Mucosa of gallbladder (tissue), 1 donor: ENCODE data around the gene IRF9. TPM values are rescaled to one million over a fixed set of nuclear protein-coding genes. Genes with fewer than 3 reads are reported as not detected.
"Not testable (repeated sequence)": the region's sequence is repeated elsewhere in the genome, so short reads cannot be mapped to it uniquely, and the experiment has no call there.

Experiments
- DNase-seq: peaks from one replicate; pipeline ENCODE4 v3.0.0-alpha.2; 2020; ENCODE audit warnings: low spot score
- total RNA-seq: library from RNA; stranded (reverse); gene quantifications from one replicate; pipeline ENCODE4 v1.2.1, GENCODE V29; 2021
- donor health status: DM: no; HTN: no; CAD: no.

Gene IRF9
- total RNA-seq, 1 donor from 2014 or later: 148 TPM

DNA sequence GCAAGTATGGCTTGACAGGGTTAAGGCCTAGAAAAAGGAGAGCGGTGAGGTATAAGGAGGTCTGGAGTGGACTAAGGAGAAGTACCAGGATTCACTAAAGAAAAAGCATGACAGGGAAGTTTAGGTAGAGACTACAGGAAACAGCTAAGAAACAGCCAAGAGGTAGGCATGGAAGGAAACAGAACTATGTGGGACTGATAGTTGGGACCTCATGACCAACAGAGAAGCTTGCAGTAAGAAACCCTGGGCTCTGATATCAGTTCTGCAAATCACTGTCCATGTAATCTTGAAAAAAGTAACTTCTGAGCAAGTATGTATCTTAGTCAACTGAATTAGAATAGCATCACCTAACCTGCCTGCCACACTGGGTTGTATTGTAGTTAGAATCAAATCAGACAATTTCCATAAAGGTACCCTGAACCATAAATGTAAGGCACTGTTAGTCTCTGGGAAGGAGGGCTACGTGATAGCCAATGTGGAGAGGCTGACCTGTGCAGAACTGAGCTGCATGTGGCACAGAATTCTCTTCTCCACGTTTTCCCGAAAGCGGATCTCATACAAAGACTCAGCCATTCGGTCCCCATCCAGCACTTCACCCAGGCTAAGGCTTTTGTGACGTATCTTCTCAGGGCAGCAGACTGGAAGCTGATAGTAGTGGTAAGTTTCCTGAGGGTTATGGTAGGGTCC lies 33.3 kb downstream of the IRF9 start:
- no peak for DNase-seq

DNA sequence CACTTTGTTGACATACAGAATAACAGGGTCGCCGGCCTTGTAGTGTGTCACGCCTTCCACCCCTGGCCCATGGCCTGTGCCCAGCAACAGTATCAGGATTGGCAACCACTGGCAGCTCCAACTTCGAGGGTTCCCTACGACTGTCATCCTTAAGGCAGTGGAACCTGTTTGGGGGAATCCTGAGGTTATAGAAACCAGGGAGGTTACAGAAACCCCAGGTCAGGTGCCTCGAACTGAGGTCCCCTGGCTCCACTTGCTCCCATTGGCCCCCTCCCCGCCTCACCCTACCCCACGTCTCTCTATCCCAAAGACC lies 33.8 kb downstream of the IRF9 start:
- DNase-seq: no peak

GRCh38 chr14:24195186-24196070 lies 34.4 kb downstream of the IRF9 start, which contains the start of gene TM9SF1:
TSS of gene TM9SF1 (minus strand) at chr14:24195441. CDS start at chr14:24195019, 422 bp downstream.
- DNase-seq: peak; percentile 86

DNA sequence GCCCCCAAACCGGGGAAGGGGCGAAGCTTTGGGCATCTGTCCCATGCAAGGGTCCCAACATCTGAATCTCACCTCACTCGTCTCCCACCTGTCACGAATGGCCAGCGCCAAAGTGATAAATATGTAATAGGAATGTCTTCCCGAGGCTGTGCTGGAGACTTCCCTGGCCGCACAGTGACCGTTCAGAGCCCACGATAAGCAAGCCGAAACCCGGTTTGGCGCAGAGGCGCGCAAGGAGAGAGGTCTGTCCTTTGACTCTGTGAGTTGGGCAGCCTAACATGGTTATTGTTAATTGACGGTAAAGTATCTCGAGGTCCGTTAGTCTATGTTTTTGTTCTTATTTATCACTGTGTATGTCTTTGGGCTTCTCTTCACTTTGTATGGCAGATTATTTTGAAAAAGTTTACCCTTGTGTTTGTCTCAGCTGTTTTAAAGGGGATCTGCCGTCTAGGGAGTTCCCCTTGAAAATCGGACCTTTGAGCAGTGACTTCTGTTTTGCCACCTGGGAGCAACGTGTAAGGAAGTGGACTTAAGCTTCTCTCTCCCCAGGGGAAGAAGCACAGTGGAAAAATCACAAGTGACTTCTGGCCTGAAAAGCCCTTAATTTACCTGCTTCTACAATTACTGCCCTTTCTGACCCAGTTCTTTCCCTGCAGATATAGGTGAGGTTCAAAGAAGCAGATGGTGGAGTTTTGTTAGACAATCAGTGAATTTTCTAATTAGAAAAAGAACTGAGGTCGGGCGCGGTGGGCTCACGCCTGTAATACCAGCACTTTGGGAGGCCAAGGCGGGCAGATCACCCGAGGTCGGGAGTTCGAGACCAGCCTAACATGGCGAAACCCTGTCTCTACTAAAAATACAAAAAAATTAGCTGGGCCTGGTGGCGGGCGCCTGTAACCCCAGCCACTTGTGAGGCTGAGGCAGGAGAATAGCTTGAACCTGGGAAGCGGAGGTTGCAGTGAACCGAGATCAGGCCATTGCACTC lies 35.3 kb downstream of the IRF9 start:
- DNase-seq: no peak

- no peak for DNase-seq
Observed at GRCh38 chr14:24197056-24197450, 36.0 kb downstream of the IRF9 start.

GRCh38 chr14:24198814-24199524 lies 37.9 kb downstream of the IRF9 start:
- no peak for DNase-seq

DNA sequence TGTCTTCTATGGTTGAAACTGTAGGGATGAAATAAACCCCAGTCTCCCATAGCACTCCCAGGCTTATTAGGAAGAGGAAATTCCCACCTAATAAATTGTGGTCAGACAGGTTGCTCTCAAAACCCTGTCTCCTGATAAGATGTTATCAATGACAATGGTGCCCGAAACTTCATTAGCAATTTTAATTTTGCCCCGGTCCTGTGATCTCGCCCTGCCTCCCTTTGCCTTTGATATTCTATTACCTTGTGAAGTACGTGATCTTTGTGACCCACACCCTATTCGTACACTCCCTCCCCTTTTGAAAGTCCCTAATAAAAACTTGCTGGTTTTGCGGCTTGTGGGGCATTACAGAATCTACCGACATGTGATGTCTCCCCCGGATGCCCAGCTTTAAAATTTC lies 41.5 kb downstream of the IRF9 start:
- DNase-seq: not testable (repeated sequence)

DNA sequence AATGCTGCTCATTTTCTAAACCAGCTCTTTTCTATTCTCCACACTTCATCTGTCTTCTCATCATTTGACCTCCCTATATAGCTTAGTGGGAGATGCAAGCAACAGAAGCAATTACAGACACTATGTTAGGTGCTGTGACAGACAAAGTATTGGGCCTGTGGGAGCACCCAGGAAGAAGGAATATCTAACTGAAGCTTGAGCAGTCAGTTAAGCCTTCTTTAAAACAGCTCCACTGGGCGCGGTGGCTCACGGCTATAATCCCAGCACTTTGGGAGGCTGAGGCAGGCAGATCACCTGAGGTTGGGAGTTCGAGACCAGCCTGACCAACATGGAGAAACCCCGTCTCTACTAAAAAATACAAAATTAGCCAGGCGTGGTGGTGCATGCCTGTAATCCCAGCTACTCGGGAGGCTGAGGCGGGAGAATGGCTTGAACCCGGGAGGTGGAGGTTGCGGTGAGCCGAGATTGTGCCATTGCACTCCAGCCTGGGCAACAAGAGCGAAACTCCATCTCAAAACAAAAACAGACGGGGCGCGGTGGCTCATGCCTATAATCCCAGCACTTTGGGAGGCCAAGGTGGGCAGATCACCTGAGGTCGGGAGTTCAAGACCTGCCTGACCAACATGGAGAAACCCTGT lies 42.3 kb downstream of the IRF9 start:
- not testable (repeated sequence) for DNase-seq

- no peak for DNase-seq
Observed at GRCh38 chr14:24204163-24205146, 43.4 kb downstream of the IRF9 start.

DNA sequence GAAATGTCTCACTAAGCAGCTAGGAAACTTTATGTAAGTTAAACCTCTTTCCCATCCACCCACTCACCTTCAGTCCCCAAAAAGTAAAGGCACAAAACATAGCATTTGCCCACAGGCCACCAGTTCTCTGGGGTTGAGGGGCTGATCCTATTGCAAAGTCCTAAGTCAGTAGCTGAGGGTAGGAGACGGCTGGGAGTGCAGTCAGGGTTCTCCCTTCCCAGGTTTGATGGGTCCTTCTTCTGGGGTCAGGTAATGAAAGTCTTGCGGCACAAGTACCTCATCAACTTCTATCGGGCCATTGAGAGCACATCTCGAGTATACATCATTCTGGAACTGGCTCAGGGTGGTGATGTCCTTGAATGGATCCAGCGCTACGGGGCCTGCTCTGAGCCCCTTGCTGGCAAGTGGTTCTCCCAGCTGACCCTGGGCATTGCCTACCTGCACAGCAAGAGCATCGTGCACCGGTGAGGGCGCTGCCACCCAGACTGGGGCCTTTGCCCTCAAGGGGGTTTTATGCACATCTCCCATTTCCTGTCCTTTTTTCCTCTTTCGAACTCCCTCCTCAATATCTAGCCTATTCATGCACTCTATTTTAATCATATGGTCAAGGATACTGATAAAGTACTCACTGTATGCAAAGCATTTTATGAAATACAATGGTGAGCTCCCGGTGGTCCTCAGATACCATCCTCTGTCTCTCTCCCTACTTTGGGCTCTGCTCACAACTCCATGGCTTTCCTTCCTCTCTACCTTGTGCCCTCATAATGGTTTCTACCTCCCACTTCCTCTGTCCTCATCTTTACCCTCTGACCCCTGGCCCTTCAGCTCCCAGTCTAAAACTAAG lies 45.4 kb downstream of the IRF9 start:
- DNase-seq: no peak

DNA sequence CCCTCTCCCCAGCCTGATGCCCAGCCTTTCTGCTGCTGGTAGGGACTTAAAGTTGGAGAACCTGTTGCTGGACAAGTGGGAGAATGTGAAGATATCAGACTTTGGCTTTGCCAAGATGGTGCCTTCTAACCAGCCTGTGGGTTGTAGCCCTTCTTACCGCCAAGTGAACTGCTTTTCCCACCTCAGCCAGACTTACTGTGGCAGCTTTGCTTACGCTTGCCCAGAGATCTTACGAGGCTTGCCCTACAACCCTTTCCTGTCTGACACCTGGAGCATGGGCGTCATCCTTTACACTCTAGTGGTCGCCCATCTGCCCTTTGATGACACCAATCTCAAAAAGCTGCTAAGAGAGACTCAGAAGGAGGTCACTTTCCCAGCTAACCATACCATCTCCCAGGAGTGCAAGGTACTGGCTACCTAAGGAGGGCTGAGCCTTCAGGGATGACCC lies 46.1 kb downstream of the IRF9 start:
- no peak for DNase-seq

DNA sequence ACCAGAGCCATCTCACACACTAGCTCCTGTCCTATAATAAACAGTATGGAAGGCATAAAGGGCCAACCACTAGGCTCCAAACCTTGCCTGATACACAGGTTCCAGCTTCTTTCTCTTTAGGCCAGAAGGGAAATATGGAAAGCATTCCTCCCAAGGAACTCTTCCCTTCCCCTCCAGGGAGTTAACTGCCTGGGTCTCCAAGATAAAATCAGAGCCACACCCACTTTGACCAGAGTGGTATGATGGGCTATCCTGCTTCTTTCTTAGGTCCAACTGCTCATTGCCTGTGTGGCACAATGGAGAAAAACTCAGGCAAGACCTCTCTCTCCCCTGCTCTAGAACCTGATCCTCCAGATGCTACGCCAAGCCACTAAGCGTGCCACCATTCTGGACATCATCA lies 46.6 kb downstream of the IRF9 start:
- no peak for DNase-seq

GRCh38 chr14:24211311-24211710 lies 50.2 kb downstream of the IRF9 start:
- no peak for DNase-seq

GRCh38 chr14:24212924-24213865 lies 52.1 kb downstream of the IRF9 start, which contains the start of gene CHMP4A:
TSS of gene CHMP4A (minus strand) at chr14:24213488. CDS start at chr14:24213439, 49 bp downstream.
- peak; percentile 97 for DNase-seq

DNA sequence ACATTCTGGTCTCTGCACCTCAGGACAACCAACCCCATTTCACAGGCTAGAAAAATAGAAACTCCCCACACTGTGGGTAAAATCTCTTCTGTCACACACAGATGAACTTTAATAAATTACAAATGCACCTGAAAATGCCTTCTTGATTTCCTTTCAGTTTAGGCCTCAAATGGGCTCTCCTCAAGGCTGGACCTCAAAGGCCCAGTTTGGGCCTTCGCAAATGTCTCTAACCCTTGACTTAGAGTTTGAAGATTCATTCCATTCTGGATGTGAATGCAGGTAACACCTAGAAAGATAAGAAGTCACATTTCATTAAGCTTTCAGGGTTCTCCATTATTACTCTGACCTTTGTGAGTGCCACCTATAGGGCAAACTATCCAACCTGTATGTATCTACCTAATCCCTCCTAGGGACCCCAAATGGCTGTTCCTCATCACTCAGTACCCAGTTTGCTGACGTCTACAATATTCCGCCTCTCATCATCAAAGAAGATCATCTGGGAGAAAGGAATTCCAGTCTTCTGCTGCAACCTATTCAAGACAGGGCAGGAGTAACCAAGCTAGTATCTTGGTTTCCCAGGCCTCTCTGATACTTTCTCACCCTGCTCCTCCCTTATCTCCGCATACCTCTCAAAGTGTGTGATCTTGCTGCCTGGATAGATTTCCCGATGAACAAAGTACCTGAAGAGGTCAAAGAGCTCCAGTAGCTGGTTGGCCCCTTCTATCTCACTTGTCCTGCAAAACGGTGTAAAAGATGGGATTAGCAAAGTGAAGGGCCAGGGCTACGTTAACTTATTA lies 53.0 kb downstream of the IRF9 start:
- no peak for DNase-seq
